Hepatocyte (in vitro differentiated cells): ENCODE measurements around the gene MPG. TPM values are rescaled to one million over a fixed set of nuclear protein-coding genes. Genes with fewer than 3 reads are reported as not detected.

Experiments
- DNase-seq: peaks from one replicate; pipeline ENCODE4 v3.0.0-alpha.2; 2016; ENCODE audit warnings: low spot score
- H2AFZ ChIP-seq: fragments of 200-600 bp; sonication (generic); 2 replicates; pipeline ENCODE4 v1.6.0; 2016; ENCODE audit warnings: antibody characterized with exemption, mild to moderate bottlenecking
- H3K27ac ChIP-seq: fragments of 200-600 bp; sonication (generic); 2 replicates; pipeline ENCODE4 v1.5.1; 2016; ENCODE audit warnings: mild to moderate bottlenecking
- H3K27me3 ChIP-seq: fragments of 200-600 bp; sonication (generic); 2 replicates; pipeline ENCODE4 v1.6.1; 2016
- H3K36me3 ChIP-seq: fragments of 200-600 bp; sonication (generic); replicated peaks from 2 replicates; pipeline ENCODE4 v1.5.1; 2016; ENCODE audit warnings: low read depth; ENCODE audit not compliant: insufficient read depth
- H3K4me1 ChIP-seq: fragments of 200-600 bp; sonication (generic); 2 replicates; pipeline ENCODE4 v1.5.1; 2016; ENCODE audit warnings: mild to moderate bottlenecking, moderate library complexity; ENCODE audit not compliant: insufficient read depth
- H3K4me2 ChIP-seq: fragments of 200-600 bp; sonication (generic); 2 replicates; pipeline ENCODE4 v1.6.0; 2016
- H3K4me3 ChIP-seq: fragments of 200-600 bp; sonication (generic); 2 replicates; pipeline ENCODE4 v1.5.1; 2016; ENCODE audit warnings: mild to moderate bottlenecking
- H3K79me2 ChIP-seq: fragments of 200-600 bp; sonication (generic); 2 replicates; pipeline ENCODE4 v1.6.0; 2017; ENCODE audit warnings: mild to moderate bottlenecking
- H3K9me2 ChIP-seq: fragments of 200-600 bp; sonication (generic); replicated peaks from 2 replicates; pipeline ENCODE4 v1.6.0; 2017; ENCODE audit warnings: mild to moderate bottlenecking; ENCODE audit not compliant: insufficient read depth
- H3K9me3 ChIP-seq: fragments of 200-600 bp; sonication (generic); 2 replicates; pipeline ENCODE4 v1.5.1; 2016; ENCODE audit warnings: low read depth, mild to moderate bottlenecking
- H4K20me1 ChIP-seq: fragments of 200-600 bp; sonication (generic); 2 replicates; pipeline ENCODE4 v1.6.0; 2016; ENCODE audit warnings: mild to moderate bottlenecking; ENCODE audit not compliant: insufficient read depth, poor library complexity, severe bottlenecking
- EZH2 ChIP-seq: fragments of 200-600 bp; sonication (generic); IDR thresholded peaks from 2 replicates; pipeline ENCODE4 v1.6.1; 2016; ENCODE audit warnings: antibody characterized with exemption, mild to moderate bottlenecking, borderline replicate concordance
- EZH2phosphoT487 ChIP-seq: fragments of 200-600 bp; sonication (generic); IDR thresholded peaks from one replicate; pipeline ENCODE4 v1.6.1; 2018; ENCODE audit warnings: antibody characterized with exemption, mild to moderate bottlenecking, low read depth, moderate library complexity; ENCODE audit not compliant: unreplicated experiment, severe bottlenecking
- WGBS: methylation state at CpG from one replicate; pipeline ENCODE4 v1.1.6; 2016; ENCODE audit warnings: low lambda C conversion rate; ENCODE audit errors: missing lambda C conversion rate; 5-methylcytosine and 5-hydroxymethylcytosine counted together
- polyA plus RNA-seq: library from polyadenylated mRNA; unstranded; fragments of >200 nt; fragmentation: Nextera tagmentation; extraction: Ambion mirVana; gene quantifications from 2 replicates; pipeline ENCODE4 v1.2.1, GENCODE V29; 2016
- total RNA-seq: library from RNA; depleted of rRNA; stranded (reverse); fragments of >200 nt; gene quantifications from 2 replicates; pipeline ENCODE4 v1.2.3, GENCODE V29; 2014
- TF ChIP-seq, protein P1 (sequence below): fragments of 200-600 bp; sonication (generic); IDR thresholded peaks from 2 replicates; pipeline ENCODE4 v1.5.1; 2016; ENCODE audit warnings: antibody characterized with exemption, mild to moderate bottlenecking; ENCODE audit not compliant: poor library complexity

MPG gene
- total and polyA plus RNA-seq, 2 experiments from 2014 or later, result 67.4 to 83.9 TPM

DNA sequence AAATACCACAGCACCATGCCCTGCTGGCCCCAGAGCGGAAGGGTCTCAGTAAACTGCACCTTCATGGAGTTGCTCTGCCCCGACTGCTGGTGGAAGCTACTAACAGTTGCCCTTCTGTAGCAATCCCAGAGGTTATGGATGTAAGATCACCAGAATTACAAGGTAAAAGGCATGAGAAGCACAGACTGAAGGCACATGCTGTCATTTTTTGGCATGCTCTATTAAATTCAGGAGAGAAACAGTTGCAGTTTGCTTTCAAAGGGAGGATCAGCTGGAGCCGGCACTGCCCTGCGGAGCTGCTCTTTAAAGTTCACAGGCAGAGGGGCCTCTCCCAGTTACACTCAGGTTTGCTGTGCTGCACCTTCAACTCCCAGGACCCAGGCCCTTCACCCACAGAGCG lies 41.3 kb downstream of the MPG start:
- Histone ChIP-seq H3K27me3 (no peaks in the 10 kb centered on the region), H3K9me2 (no peaks in the 10 kb centered on the region), H3K4me3 (no peak overlapping the region), H3K4me1 (no peaks in the 10 kb centered on the region), H3K4me2 (no peak overlapping the region), H4K20me1 (no peaks in the 10 kb centered on the region), H3K27ac (no peak overlapping the region), H2AFZ (no peak overlapping the region), H3K79me2 (peaks cover 2% of the 10 kb centered on the region), H3K9me3 (no peaks in the 10 kb centered on the region), H3K36me3 (no peaks in the 10 kb centered on the region)
- DNase-seq, result no peak
- 94% methylated on average over 5 of the region's 5 CpGs for WGBS
- TF ChIP-seq EZH2 (no peak), EZH2phosphoT487 (no peak)
- TF ChIP-seq, protein P1, sequence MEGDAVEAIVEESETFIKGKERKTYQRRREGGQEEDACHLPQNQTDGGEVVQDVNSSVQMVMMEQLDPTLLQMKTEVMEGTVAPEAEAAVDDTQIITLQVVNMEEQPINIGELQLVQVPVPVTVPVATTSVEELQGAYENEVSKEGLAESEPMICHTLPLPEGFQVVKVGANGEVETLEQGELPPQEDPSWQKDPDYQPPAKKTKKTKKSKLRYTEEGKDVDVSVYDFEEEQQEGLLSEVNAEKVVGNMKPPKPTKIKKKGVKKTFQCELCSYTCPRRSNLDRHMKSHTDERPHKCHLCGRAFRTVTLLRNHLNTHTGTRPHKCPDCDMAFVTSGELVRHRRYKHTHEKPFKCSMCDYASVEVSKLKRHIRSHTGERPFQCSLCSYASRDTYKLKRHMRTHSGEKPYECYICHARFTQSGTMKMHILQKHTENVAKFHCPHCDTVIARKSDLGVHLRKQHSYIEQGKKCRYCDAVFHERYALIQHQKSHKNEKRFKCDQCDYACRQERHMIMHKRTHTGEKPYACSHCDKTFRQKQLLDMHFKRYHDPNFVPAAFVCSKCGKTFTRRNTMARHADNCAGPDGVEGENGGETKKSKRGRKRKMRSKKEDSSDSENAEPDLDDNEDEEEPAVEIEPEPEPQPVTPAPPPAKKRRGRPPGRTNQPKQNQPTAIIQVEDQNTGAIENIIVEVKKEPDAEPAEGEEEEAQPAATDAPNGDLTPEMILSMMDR, result no peak

DNA sequence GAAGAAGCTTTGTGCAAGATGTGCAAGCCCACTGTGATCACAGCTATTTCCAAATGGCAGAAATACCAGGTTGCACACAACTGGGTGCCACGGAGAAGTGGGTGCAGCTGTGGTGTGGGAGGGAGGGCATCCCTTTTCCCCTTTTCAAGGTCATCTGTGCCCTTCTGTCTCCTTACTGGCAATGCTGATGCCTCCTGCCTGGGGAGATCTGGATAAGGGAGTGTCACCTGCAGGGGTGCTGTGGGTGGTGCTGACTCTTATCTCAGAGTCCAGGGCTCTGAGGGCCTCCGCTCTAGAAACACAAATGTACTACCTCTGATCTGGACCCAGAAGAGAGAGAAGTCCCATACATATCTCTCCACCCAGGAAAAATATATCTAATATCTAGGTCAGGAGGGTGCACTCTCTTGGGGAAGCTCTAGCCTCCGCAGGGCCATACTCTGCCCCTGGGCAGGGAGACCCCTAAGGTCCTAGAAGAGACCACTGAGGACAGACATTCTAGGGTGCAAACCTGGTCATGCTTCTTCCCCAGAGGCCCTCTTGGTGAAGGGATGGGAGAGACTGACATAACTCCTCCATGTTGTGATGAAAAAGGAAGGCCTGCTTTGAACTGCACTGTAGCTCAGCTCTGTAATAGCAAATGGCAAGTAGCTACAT lies 41.9 kb downstream of the MPG start:
- TF ChIP-seq, protein P1, result no peak
- no peak for TF ChIP-seq EZH2
- no peak for TF ChIP-seq EZH2phosphoT487
- H4K20me1 ChIP-seq, result peaks cover under 1% of the 10 kb centered on the region
- DNase-seq, result no peak

DNA sequence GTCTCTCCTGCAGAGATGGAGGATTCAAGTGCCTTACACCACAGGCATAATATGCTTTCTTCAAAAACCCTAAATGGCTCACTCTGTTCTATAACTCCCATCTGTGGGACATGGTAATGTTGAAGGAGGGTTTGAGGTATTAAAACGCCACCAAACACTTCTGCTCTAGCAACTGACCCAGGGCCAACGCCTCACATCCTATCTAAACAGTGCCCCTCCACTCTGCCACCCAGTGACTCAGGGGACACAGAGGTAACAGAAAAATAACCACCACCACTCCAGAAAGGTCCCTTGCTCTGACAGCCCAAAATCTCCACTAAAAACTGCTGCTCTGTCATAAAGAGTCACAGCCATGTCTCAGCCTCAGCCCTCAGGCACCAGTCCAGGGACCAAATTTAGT lies 42.7 kb downstream of the MPG start:
- Histone ChIP-seq H3K9me2 (no peaks in the 10 kb centered on the region), H3K4me2 (no peak overlapping the region), H3K4me3 (no peak overlapping the region), H4K20me1 (peaks cover 6% of the 10 kb centered on the region), H3K27me3 (no peaks in the 10 kb centered on the region), H3K4me1 (no peaks in the 10 kb centered on the region), H3K36me3 (no peaks in the 10 kb centered on the region), H3K79me2 (peaks cover 3% of the 10 kb centered on the region), H2AFZ (no peak overlapping the region), H3K9me3 (no peaks in the 10 kb centered on the region), H3K27ac (no peak overlapping the region)
- 95% methylated on average over 2 of the region's 2 CpGs for WGBS
- no peak for DNase-seq
- TF ChIP-seq EZH2 (no peak), EZH2phosphoT487 (no peak)
- TF ChIP-seq, protein P1, result no peak

More for the DNA sequence above, 41.9 kb downstream of the MPG start:
- H3K9me2 ChIP-seq, result no peaks in the 10 kb centered on the region
- H3K79me2 ChIP-seq, result peaks cover 3% of the 10 kb centered on the region
- no peak overlapping the region for H3K27ac ChIP-seq
- no peak overlapping the region for H3K4me3 ChIP-seq
- no peak overlapping the region for H3K4me2 ChIP-seq
- H3K4me1 ChIP-seq, result no peaks in the 10 kb centered on the region
- 89% methylated on average over 3 of the region's 3 CpGs for WGBS
- no peaks in the 10 kb centered on the region for H3K27me3 ChIP-seq
- no peaks in the 10 kb centered on the region for H3K9me3 ChIP-seq
- H2AFZ ChIP-seq, result no peak overlapping the region
- H3K36me3 ChIP-seq, result no peaks in the 10 kb centered on the region
